Keratinocyte (primary cell): ENCODE data around the gene SSTR3.

Experiments used
- CTCF ChIP-seq, 3 experiments: IDR thresholded peaks in 1 of 3; conservative IDR thresholded peaks in 1 of 3; optimal IDR thresholded peaks in 1 of 3; 2 replicates in 2 of 3; 3 replicates in 1 of 3; pipeline versions ENCODE3 to v1.5.1; 2011; ENCODE audit warnings: low read length in 3 of 3, mild to moderate bottlenecking in 3 of 3, moderate library complexity in 2 of 3, control low read depth in 1 of 3, inconsistent platforms in 1 of 3; ENCODE audit not compliant: insufficient read depth in 2 of 3; ENCODE audit errors: extremely low read depth in 1 of 3
- EZH2 ChIP-seq: IDR thresholded peaks from one replicate; pipeline ENCODE4 v1.6.1; 2012; ENCODE audit warnings: inconsistent platforms, mild to moderate bottlenecking, low read length, moderate library complexity

GRCh38 chr22:37186997-37187522 is 25.2 kb downstream of the SSTR3 start:
- TF ChIP-seq CTCF (optimal IDR thresholded peaks at IDR 0.05 in 1 of 3, IDR thresholded peaks at IDR 0.05 in 1 of 3, conservative IDR thresholded peaks at IDR 0.05 in 1 of 3; ENCODE audit: extremely low read depth in 1 of 3, insufficient read depth in 2 of 3, low read length in 3 of 3) (no peak), EZH2 (no peak)
